HUES64 (cell line): Measurements from ENCODE around the gene HEG1.

ENCODE experiments used
- H3K27ac ChIP-seq: 2 replicates; pipeline ENCODE4 v1.7.0; 2013; ENCODE audit warnings: low read depth, low read length, inconsistent platforms
- H3K27me3 ChIP-seq: 2 replicates; pipeline ENCODE4 v1.6.1; 2013; ENCODE audit warnings: mild to moderate bottlenecking, low read length; ENCODE audit not compliant: insufficient read depth
- H3K36me3 ChIP-seq: 2 replicates; pipeline ENCODE4 v1.6.1; 2013; ENCODE audit warnings: mild to moderate bottlenecking, low read length; ENCODE audit not compliant: insufficient read depth
- H3K4me1 ChIP-seq: 2 replicates; pipeline ENCODE4 v1.6.1; 2013; ENCODE audit warnings: mild to moderate bottlenecking, low read length, moderate library complexity; ENCODE audit not compliant: insufficient read depth
- H3K4me3 ChIP-seq: 2 replicates; pipeline ENCODE4 v1.5.1; 2013; ENCODE audit warnings: mild to moderate bottlenecking, low read length, moderate library complexity
- H3K9ac ChIP-seq: 2 replicates; pipeline ENCODE4 v1.6.1; 2013; ENCODE audit warnings: mild to moderate bottlenecking, low read depth, low read length
- H3K9me3 ChIP-seq: 2 replicates; pipeline ENCODE4 v1.6.1; 2013; ENCODE audit warnings: low read depth, low read length; ENCODE audit not compliant: insufficient read depth
- WGBS: fragments of 150-250, 120-280 bp; methylation state at CpG from one replicate; pipeline ENCODE4 v1.1.7; 2013; ENCODE audit warnings: missing lambda C conversion rate; 5-methylcytosine and 5-hydroxymethylcytosine counted together

The HEG1 gene

DNA sequence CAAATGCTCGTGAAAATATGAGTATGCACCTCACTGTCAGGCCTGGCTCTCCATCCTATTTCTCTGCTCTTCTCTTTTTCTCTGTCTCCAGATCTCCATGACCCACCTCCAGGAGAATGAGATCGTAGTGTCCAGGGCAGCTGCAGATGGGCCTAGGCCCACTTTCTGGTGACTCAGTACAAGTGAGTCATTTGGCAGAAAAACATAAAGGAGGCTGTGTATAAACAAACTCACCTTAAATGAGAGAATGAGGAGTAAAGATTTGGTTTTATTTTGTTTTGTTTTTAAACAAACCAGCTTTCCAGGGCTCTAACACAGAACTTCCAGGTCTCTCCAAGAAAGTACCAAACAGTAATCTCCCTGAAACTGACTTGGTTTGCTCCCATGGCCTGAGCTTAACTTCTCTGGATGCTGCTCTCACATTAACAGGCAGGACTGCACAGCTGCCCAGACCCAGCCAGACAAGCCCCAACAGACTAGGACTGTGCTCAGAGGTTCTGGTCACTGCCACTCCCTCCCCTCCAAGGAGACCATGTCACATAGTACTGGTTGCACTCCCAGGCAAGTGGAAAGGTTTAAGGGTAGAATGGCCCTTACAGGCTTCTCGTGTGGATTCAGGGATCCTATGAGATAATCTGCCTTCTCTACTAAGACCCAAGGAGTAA, 1.5 kb upstream of the HEG1 start:
- H3K27ac ChIP-seq = no peak overlapping the region
- peaks cover 44% of the 10 kb centered on the region for H3K27me3 ChIP-seq
- 79% methylated on average over 3 of the region's 3 CpGs for WGBS
- H3K36me3 ChIP-seq = no peaks in the 10 kb centered on the region
- no peak overlapping the region for H3K9ac ChIP-seq
- H3K4me1 ChIP-seq = peaks cover 44% of the 10 kb centered on the region
- no peaks in the 10 kb centered on the region for H3K9me3 ChIP-seq
- H3K4me3 ChIP-seq = no peak overlapping the region

GRCh38 chr3:125055331-125055912, 375 bp downstream of the HEG1 start:
- H3K27me3 ChIP-seq = peaks cover 44% of the 10 kb centered on the region
- no peaks in the 10 kb centered on the region for H3K9me3 ChIP-seq
- WGBS = under 1% methylated on average over 77 of the region's 78 CpGs
- peak overlapping the region; percentile 71 for H3K4me3 ChIP-seq
- peak overlapping the region; percentile 53 for H3K9ac ChIP-seq
- no peak overlapping the region for H3K27ac ChIP-seq
- peaks cover 62% of the 10 kb centered on the region for H3K4me1 ChIP-seq
- H3K36me3 ChIP-seq = no peaks in the 10 kb centered on the region

- Histone ChIP-seq H3K4me1 (peaks cover 63% of the 10 kb centered on the region), H3K27me3 (peaks cover 44% of the 10 kb centered on the region), H3K4me3 (peak overlapping the region; percentile 71), H3K9ac (peak overlapping the region; percentile 53), H3K27ac (no peak overlapping the region), H3K9me3 (no peaks in the 10 kb centered on the region), H3K36me3 (no peaks in the 10 kb centered on the region)
- 10% methylated on average over 17 of the region's 17 CpGs for WGBS
Measured at GRCh38 chr3:125054449-125055329, 1.1 kb downstream of the HEG1 start.

GRCh38 chr3:125054062-125054448, 1.7 kb downstream of the HEG1 start:
- Histone ChIP-seq H3K27ac (no peak overlapping the region), H3K9ac (no peak overlapping the region), H3K36me3 (no peaks in the 10 kb centered on the region), H3K27me3 (peaks cover 38% of the 10 kb centered on the region), H3K4me1 (peaks cover 60% of the 10 kb centered on the region), H3K4me3 (peak overlapping the region; percentile 71), H3K9me3 (no peaks in the 10 kb centered on the region)
- WGBS = 69% methylated on average over 6 of the region's 7 CpGs

DNA sequence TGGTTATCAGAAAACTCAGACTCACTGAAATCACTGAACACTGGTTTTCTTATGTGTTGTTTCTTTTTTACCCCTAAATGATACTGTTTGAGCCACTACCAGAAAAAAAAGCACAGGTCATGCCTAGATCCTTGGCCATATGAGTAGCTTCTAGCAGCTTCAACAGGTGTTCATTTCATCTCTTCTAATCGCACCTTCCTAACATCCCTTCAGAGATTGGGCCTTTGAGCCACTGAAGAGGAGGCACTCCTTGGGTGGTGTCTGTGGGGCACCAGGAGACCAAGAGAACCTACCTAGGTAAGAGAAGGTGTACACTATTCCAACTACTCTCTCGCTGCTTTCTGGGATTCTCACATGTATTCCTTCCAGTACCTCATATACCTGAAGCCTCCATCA, 2.5 kb downstream of the HEG1 start:
- peaks cover 55% of the 10 kb centered on the region for H3K4me1 ChIP-seq
- H3K36me3 ChIP-seq = no peaks in the 10 kb centered on the region
- no peak overlapping the region for H3K4me3 ChIP-seq
- no peak overlapping the region; the same call in 1 of the 2 replicates for H3K27ac ChIP-seq
- peaks cover 36% of the 10 kb centered on the region for H3K27me3 ChIP-seq
- no peaks in the 10 kb centered on the region for H3K9me3 ChIP-seq
- WGBS = 91% methylated on average over 2 of the region's 2 CpGs
- no peak overlapping the region for H3K9ac ChIP-seq

DNA sequence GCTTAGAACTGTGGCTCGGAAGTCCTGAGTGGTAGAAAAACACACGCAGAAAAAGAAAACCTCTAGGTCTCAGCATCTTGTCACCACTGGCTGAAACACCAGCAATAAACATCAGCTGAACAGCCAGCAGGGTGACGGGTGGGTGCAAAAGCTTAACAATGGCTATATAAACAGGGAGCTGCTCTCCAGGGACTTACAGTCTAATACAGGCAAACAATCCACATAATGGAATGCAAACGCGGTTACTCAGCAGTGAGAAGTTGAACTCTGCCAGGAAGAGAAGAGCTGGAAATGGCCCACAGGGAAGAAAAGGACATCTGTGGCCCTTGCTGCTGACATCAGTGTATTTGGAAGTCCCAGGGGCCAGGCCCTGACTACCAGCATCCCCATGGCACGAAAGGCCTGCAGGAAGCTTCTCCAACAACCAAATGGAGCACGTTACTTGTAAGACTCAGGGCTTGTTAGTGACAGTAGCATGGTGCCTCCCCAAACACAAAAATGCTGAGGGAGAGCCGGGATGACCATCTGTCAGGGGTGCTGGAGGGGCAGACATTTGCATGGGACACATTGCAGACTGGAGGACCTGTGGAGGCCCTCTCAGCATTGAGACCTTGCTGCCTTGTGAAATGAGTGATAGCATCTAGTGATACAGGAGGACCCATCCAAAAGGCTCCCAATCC, 3.0 kb downstream of the HEG1 start:
- peak overlapping the region; percentile 22; the same call in 1 of the 2 replicates for H3K27ac ChIP-seq

DNA sequence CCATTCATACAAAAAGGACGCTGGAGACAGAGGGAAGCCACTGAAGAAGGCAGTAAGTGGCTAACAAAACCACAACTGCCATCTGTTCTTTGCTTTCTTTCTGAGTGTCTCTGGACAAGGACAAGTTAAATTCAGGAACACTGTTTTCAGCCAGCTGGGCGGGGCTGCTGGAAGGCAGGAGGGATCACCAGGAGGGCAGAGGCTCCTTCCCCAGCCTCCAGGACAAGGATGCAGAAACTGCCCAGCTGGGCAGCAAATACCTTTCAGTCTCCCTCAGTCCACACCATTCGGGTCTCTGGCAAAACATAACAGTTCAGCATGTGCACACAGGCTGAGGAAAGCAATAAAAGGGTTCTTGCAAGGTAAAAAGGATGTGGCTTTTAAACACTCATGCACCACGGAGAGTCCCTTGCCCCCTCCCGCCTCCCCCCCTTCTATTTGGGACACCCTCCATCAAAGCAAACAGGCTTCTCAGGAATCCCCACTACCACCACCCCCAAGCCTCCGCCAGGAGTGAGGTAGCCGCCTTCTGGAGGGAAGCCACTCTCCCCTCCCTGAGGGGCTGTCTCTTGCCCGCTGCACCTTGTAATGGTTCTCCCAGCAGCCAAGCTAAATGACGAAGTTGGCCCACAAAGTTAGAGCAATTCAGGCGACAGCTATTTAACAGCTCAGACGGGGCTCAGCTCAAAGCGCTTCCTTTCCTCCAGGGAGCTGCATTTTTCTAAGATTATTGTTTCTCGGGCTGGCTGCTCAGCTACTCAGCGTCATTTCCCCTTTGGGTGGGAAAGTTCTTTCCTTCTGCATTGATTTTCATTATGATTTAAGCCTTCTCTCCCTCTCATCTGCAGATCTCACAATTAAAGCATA, 3.8 kb downstream of the HEG1 start:
- Histone ChIP-seq H3K9me3 (no peaks in the 10 kb centered on the region), H3K4me1 (peaks cover 49% of the 10 kb centered on the region), H3K4me3 (peak overlapping the region; percentile 11; the same call in 1 of the 2 replicates), H3K9ac (no peak overlapping the region), H3K36me3 (no peaks in the 10 kb centered on the region), H3K27me3 (peaks cover 24% of the 10 kb centered on the region), H3K27ac (peak overlapping the region; percentile 22; the same call in 1 of the 2 replicates)
- 10% methylated on average over 14 of the region's 14 CpGs for WGBS

More for the DNA sequence above, 3.0 kb downstream of the HEG1 start:
- Histone ChIP-seq H3K9me3 (no peaks in the 10 kb centered on the region), H3K9ac (no peak overlapping the region), H3K4me3 (peak overlapping the region; percentile 8; the same call in 1 of the 2 replicates), H3K27me3 (peaks cover 31% of the 10 kb centered on the region), H3K36me3 (no peaks in the 10 kb centered on the region), H3K4me1 (peaks cover 55% of the 10 kb centered on the region)
- WGBS = 34% methylated on average over 8 of the region's 8 CpGs

- H3K9me3 ChIP-seq = no peaks in the 10 kb centered on the region
- WGBS = 90% methylated on average over 6 of the region's 7 CpGs
- H3K9ac ChIP-seq = no peak overlapping the region
- H3K4me3 ChIP-seq = no peak overlapping the region
- H3K4me1 ChIP-seq = peaks cover 44% of the 10 kb centered on the region
- H3K36me3 ChIP-seq = no peaks in the 10 kb centered on the region
- H3K27ac ChIP-seq = no peak overlapping the region
- H3K27me3 ChIP-seq = peaks cover 16% of the 10 kb centered on the region
Measured at GRCh38 chr3:125051205-125051604, 4.6 kb downstream of the HEG1 start.

DNA sequence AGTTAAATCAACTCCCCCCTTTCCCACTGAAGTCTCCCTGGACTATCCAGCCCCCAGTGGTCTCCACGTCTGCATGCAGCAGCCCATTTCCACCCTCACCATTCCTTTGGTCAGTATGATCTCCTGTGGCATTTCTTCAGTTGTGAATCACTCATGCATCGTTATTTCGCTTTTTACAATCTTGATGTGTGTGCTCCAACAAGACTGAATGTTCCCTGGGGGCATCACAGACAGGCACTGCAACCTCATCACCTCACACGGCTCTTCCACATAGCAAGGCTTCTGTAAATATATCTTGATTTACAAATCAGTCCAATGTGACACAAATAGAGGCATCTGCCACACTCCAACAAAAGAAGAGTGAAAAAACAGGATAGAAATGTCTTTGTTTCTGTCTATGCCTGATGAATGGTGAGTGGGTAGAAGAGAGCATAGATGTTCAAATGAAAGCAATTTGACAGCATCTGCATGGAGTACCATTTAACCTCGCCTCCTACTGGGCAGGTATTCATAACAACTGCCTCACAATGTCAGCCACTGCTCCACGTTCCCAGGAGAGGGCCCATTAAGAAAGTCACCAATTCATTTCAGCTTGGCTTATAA, 5.2 kb downstream of the HEG1 start:
- no peak overlapping the region for H3K27ac ChIP-seq

DNA sequence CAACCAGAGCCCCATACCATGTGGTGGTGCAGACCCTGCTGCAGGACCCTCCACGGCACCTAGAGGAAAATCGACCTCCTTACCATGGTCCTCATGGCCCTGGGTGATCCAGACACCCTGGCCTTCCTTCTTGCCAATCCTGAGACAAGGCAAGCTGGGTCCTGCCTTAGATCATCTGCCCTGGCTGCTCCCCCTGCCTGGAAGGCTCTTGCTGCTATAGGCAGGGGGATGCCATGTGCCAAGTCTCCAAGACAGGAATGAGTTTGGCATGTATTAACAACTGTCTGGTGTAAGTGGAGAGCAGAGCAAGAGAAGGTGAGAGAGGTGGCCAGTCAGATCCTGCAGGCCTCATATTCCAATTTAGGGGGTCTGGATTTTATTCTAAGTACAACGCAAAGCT, 7.5 kb downstream of the HEG1 start:
- WGBS = 94% methylated on average over 3 of the region's 3 CpGs
- no peaks in the 10 kb centered on the region for H3K36me3 ChIP-seq

More for the DNA sequence above, 5.2 kb downstream of the HEG1 start:
- Histone ChIP-seq H3K9ac (no peak overlapping the region), H3K4me3 (no peak overlapping the region), H3K9me3 (no peaks in the 10 kb centered on the region), H3K4me1 (peaks cover 44% of the 10 kb centered on the region), H3K27me3 (peaks cover 16% of the 10 kb centered on the region), H3K36me3 (no peaks in the 10 kb centered on the region)
- 73% methylated on average over 6 of the region's 6 CpGs for WGBS

More for the DNA sequence above, 7.5 kb downstream of the HEG1 start:
- no peaks in the 10 kb centered on the region for H3K27me3 ChIP-seq
- H3K27ac ChIP-seq = no peak overlapping the region
- no peak overlapping the region for H3K9ac ChIP-seq
- H3K4me3 ChIP-seq = no peak overlapping the region
- peaks cover 36% of the 10 kb centered on the region for H3K4me1 ChIP-seq
- H3K9me3 ChIP-seq = no peaks in the 10 kb centered on the region
